WERI-Rb-1 (cell line): Measurements from ENCODE around the gene PDE3B.
A peak's percentile ranks its signal among the peaks of the same experiment; 100 is the strongest.
"Not testable (repeated sequence)": the region's sequence is repeated elsewhere in the genome, so short reads cannot be mapped to it uniquely, and the experiment has no call there.

Experiments
- DNase-seq: peaks from one replicate; pipeline ENCODE4 v3.0.0-alpha.2; 2020
- H3K27ac ChIP-seq: fragments of 250-450 bp; sonication (Bioruptor Pico); 2 replicates; pipeline ENCODE4 v1.5.1; 2020; ENCODE audit warnings: mild to moderate bottlenecking, moderate library complexity
- H3K27me3 ChIP-seq: fragments of 250-450 bp; sonication (Bioruptor Pico); 2 replicates; pipeline ENCODE4 v1.5.1; 2021; ENCODE audit warnings: mild to moderate bottlenecking, low read depth, moderate library complexity; ENCODE audit not compliant: insufficient read depth, severe bottlenecking
- H3K36me3 ChIP-seq: fragments of 250-450 bp; sonication (Bioruptor Pico); 2 replicates; pipeline ENCODE4 v1.5.1; 2020; ENCODE audit warnings: mild to moderate bottlenecking, moderate library complexity
- H3K4me3 ChIP-seq: 2 replicates; pipeline ENCODE4 v1.5.1; 2011; ENCODE audit warnings: low read depth, mild to moderate bottlenecking, control low read depth, low read length
- H3K9me3 ChIP-seq: fragments of 250-450 bp; sonication (Bioruptor Pico); 2 replicates; pipeline ENCODE4 v1.5.1; 2021; ENCODE audit warnings: mild to moderate bottlenecking, moderate library complexity; ENCODE audit not compliant: severe bottlenecking
- CTCF ChIP-seq: IDR thresholded peaks from 2 replicates; pipeline ENCODE4 v1.5.1; 2011; ENCODE audit warnings: low read depth, mild to moderate bottlenecking, control low read depth, inconsistent platforms, low read length

PDE3B gene

GRCh38 chr11:14643697-14644225 is at the start of gene PDE3B:
Gene PDE3B (plus strand): TSS chr11:14643804. CDS start chr11:14644076, 272 bp downstream.
- peaks cover 3% of the 10 kb centered on the region; the same call in 1 of the 2 replicates for H3K36me3 ChIP-seq
- H3K27ac ChIP-seq, result peak within 1 kb of the TSS; percentile 80
- peak; percentile 29; the same call in 1 of the 2 replicates for TF ChIP-seq CTCF
- H3K27me3 ChIP-seq, result peaks cover 5% of the 10 kb centered on the region
- peak; percentile 87 for DNase-seq
- peak within 1 kb of the TSS; percentile 76 for H3K4me3 ChIP-seq
- no peaks in the 10 kb centered on the region for H3K9me3 ChIP-seq

- H3K27me3 ChIP-seq, H3K36me3 ChIP-seq, H3K4me3 ChIP-seq, DNase-seq, H3K9me3 ChIP-seq, H3K27ac ChIP-seq: not testable (repeated sequence)
Observed at GRCh38 chr11:14595261-14595660, 48.3 kb upstream of the PDE3B start.

- no peak for TF ChIP-seq CTCF
- Histone ChIP-seq H3K9me3 (no peaks in the 10 kb centered on the region), H3K27ac (no peak overlapping the region), H3K36me3 (no peaks in the 10 kb centered on the region), H3K4me3 (no peak overlapping the region), H3K27me3 (no peaks in the 10 kb centered on the region)
- no peak for DNase-seq
Observed at GRCh38 chr11:14607713-14608112, 35.9 kb upstream of the PDE3B start.

GRCh38 chr11:14609902-14610301 is 33.7 kb upstream of the PDE3B start:
- DNase-seq, result no peak
- Histone ChIP-seq H3K36me3 (no peaks in the 10 kb centered on the region), H3K4me3 (no peak overlapping the region), H3K9me3 (no peaks in the 10 kb centered on the region), H3K27ac (no peak overlapping the region), H3K27me3 (no peaks in the 10 kb centered on the region)
- TF ChIP-seq CTCF, result no peak

- H3K27ac ChIP-seq, result no peak overlapping the region
- H3K27me3 ChIP-seq, result no peaks in the 10 kb centered on the region
Observed at GRCh38 chr11:14611939-14612338, 31.7 kb upstream of the PDE3B start.

GRCh38 chr11:14612694-14613093 is 30.9 kb upstream of the PDE3B start:
- Histone ChIP-seq H3K4me3 (no peak overlapping the region), H3K9me3 (no peaks in the 10 kb centered on the region), H3K27me3 (no peaks in the 10 kb centered on the region), H3K27ac (no peak overlapping the region), H3K36me3 (no peaks in the 10 kb centered on the region)
- no peak for DNase-seq
- TF ChIP-seq CTCF, result no peak

More at GRCh38 chr11:14611939-14612338, 31.7 kb upstream of the PDE3B start:
- no peak for DNase-seq
- H3K36me3 ChIP-seq, result no peaks in the 10 kb centered on the region
- H3K4me3 ChIP-seq, result no peak overlapping the region
- no peaks in the 10 kb centered on the region for H3K9me3 ChIP-seq
- no peak for TF ChIP-seq CTCF
